ENCODE measurements around the gene DDR2. TPM values are rescaled to one million over a fixed set of nuclear protein-coding genes. Genes with fewer than 3 reads are reported as not detected.
"Not testable (repeated sequence)": the region's sequence is repeated elsewhere in the genome, so short reads cannot be mapped to it uniquely, and the experiment has no call there.

Gene DDR2
- total RNA-seq, 1 donor from 2014 or later, result 6.5 TPM

GRCh38 chr1:162782671-162783070 lies 150.4 kb downstream of the DDR2 start:
- DNase-seq, result no peak

- not testable (repeated sequence) for DNase-seq
Observed at GRCh38 chr1:162784926-162785325, 152.7 kb downstream of the DDR2 start.

GRCh38 chr1:162788783-162789182 lies 156.5 kb downstream of the DDR2 start:
- DNase-seq, result not testable (repeated sequence)

GRCh38 chr1:162790303-162790984 lies 158.2 kb downstream of the DDR2 start, which contains the start of gene HSD17B7:
Gene HSD17B7 (plus strand): TSS chr1:162790702. CDS start chr1:162790801, 99 bp downstream.
- DNase-seq, result peak; percentile 68

- peak; percentile 13 for DNase-seq
Observed at GRCh38 chr1:162790985-162791357, 158.7 kb downstream of the DDR2 start.

GRCh38 chr1:162794284-162794683 lies 162.0 kb downstream of the DDR2 start:
- DNase-seq, result not testable (repeated sequence)

GRCh38 chr1:162796617-162797279 lies 164.5 kb downstream of the DDR2 start:
- not testable (repeated sequence) for DNase-seq

- peak; percentile 87 for DNase-seq
Observed at GRCh38 chr1:162799995-162800830, 167.9 kb downstream of the DDR2 start.

- DNase-seq, result not testable (repeated sequence)
Observed at GRCh38 chr1:162807503-162807902, 175.2 kb downstream of the DDR2 start.

GRCh38 chr1:162812357-162812756 lies 180.1 kb downstream of the DDR2 start:
- not testable (repeated sequence) for DNase-seq

GRCh38 chr1:162818136-162818535 lies 185.9 kb downstream of the DDR2 start:
- not testable (repeated sequence) for DNase-seq

- not testable (repeated sequence) for DNase-seq
Observed at GRCh38 chr1:162818666-162819065, 186.4 kb downstream of the DDR2 start.

GRCh38 chr1:162822391-162823200 lies 190.3 kb downstream of the DDR2 start:
- peak; percentile 17 for DNase-seq

GRCh38 chr1:162823231-162823630 lies 191.0 kb downstream of the DDR2 start:
- peak; percentile 34 for DNase-seq

GRCh38 chr1:162823771-162824525 lies 191.7 kb downstream of the DDR2 start:
- no peak for DNase-seq

- DNase-seq, result no peak
Observed at GRCh38 chr1:162829268-162829667, 197.0 kb downstream of the DDR2 start.

GRCh38 chr1:162832470-162832869 lies 200.2 kb downstream of the DDR2 start:
- no peak for DNase-seq

GRCh38 chr1:162835157-162835899 lies 203.1 kb downstream of the DDR2 start:
- DNase-seq, result no peak

All from dermis blood vessel endothelial cell (primary cell).